ENCODE data around the gene KITLG.

- TF ChIP-seq CTCF (IDR thresholded peaks at IDR 0.05; ENCODE audit: low read length), result no peak
- TF ChIP-seq EZH2 (optimal IDR thresholded peaks at IDR 0.05; ENCODE audit: low read depth, low read length), result no peak
Observed at GRCh38 chr12:88578276-88579160, 1.8 kb downstream of the KITLG start.

Measured in MM.1S (cell line).